HFFc6 (cell line): ENCODE measurements around the gene CMSS1. TPM values are rescaled to one million over a fixed set of nuclear protein-coding genes. Genes with fewer than 3 reads are reported as not detected.

Experiments
- DNase-seq: peaks from one replicate; pipeline ENCODE4 v3.0.0-alpha.2; 2018
- H3K27ac Mint-ChIP-seq: 2 replicates; pipeline ENCODE4 v1.8.0; 2020; ENCODE audit warnings: mild to moderate bottlenecking, mixed read lengths
- H3K27me3 Mint-ChIP-seq: 2 replicates; pipeline ENCODE4 v1.8.0; 2021; ENCODE audit warnings: mild to moderate bottlenecking, moderate library complexity, mixed read lengths; ENCODE audit not compliant: insufficient read depth
- H3K36me3 Mint-ChIP-seq: 2 replicates; pipeline ENCODE4 v1.8.0; 2021; ENCODE audit warnings: low read depth, mixed read lengths
- H3K4me1 Mint-ChIP-seq: 2 replicates; pipeline ENCODE4 v1.8.0; 2020; ENCODE audit warnings: low read depth, mixed read lengths
- H3K4me3 Mint-ChIP-seq: 2 replicates; pipeline ENCODE4 v1.8.0; 2020; ENCODE audit warnings: mild to moderate bottlenecking, moderate library complexity, mixed read lengths
- H3K9me3 Mint-ChIP-seq: 2 replicates; pipeline ENCODE4 v1.8.0; 2020; ENCODE audit warnings: mild to moderate bottlenecking, mixed read lengths
- CTCF ChIP-seq: fragments of 200-600 bp; sonication (generic); IDR thresholded peaks from 2 replicates; pipeline ENCODE4 v1.5.0; 2021; ENCODE audit warnings: antibody characterized with exemption, mild to moderate bottlenecking
- total RNA-seq, 6 experiments: library from RNA; stranded (reverse); fragmentation: NEBNext Ultra II Directional; extraction: Animal tissue kit (Norgen Biotek cat#: 25700); gene quantifications; 2 replicates in 1 of 6; 3 replicates in 5 of 6; pipeline ENCODE4 v1.2.3, GENCODE V29; 2021

The CMSS1 gene
- total RNA-seq, 6 experiments from 2014 or later, result 27.8 to 47.0 (median 38.1) TPM

- Mint-ChIP-seq H3K27ac (peak overlapping the region; percentile 84), H3K4me3 (peak overlapping the region; percentile 58), H3K36me3 (peaks cover 8% of the 10 kb centered on the region; the same call in 1 of the 2 replicates), H3K4me1 (peaks cover 41% of the 10 kb centered on the region), H3K27me3 (peaks cover 3% of the 10 kb centered on the region; the same call in 1 of the 2 replicates), H3K9me3 (no peaks in the 10 kb centered on the region)
- DNase-seq, result peak; percentile 80
- no peak for TF ChIP-seq CTCF
Observed at GRCh38 chr3:99925584-99926230, 108.0 kb downstream of the CMSS1 start.

- H3K27ac Mint-ChIP-seq, result no peak overlapping the region
- H3K36me3 Mint-ChIP-seq, result peaks cover 8% of the 10 kb centered on the region; the same call in 1 of the 2 replicates
- no peak for DNase-seq
- peaks cover 40% of the 10 kb centered on the region for H3K4me1 Mint-ChIP-seq
- no peak for TF ChIP-seq CTCF
- H3K27me3 Mint-ChIP-seq, result peaks cover 3% of the 10 kb centered on the region; the same call in 1 of the 2 replicates
- no peaks in the 10 kb centered on the region for H3K9me3 Mint-ChIP-seq
- no peak overlapping the region for H3K4me3 Mint-ChIP-seq
Observed at GRCh38 chr3:99927671-99928457, 110.2 kb downstream of the CMSS1 start.

GRCh38 chr3:99928771-99929744, 111.4 kb downstream of the CMSS1 start:
- Mint-ChIP-seq H3K4me3 (no peak overlapping the region), H3K4me1 (peaks cover 40% of the 10 kb centered on the region), H3K9me3 (no peaks in the 10 kb centered on the region), H3K36me3 (no peaks in the 10 kb centered on the region), H3K27ac (no peak overlapping the region), H3K27me3 (peaks cover 1% of the 10 kb centered on the region; the same call in 1 of the 2 replicates)
- TF ChIP-seq CTCF, result no peak; the same call in 1 of the 2 replicates
- no peak for DNase-seq

- H3K27me3 Mint-ChIP-seq, result peaks cover 1% of the 10 kb centered on the region; the same call in 1 of the 2 replicates
- H3K36me3 Mint-ChIP-seq, result no peaks in the 10 kb centered on the region
- no peaks in the 10 kb centered on the region for H3K9me3 Mint-ChIP-seq
- no peak overlapping the region for H3K4me3 Mint-ChIP-seq
- DNase-seq, result peak; percentile 36
- no peak for TF ChIP-seq CTCF
- no peak overlapping the region; the same call in 1 of the 2 replicates for H3K27ac Mint-ChIP-seq
- peaks cover 40% of the 10 kb centered on the region for H3K4me1 Mint-ChIP-seq
Observed at GRCh38 chr3:99929745-99930139, 112.1 kb downstream of the CMSS1 start.

- Mint-ChIP-seq H3K36me3 (no peaks in the 10 kb centered on the region), H3K4me1 (peaks cover 29% of the 10 kb centered on the region), H3K27ac (no peak overlapping the region), H3K27me3 (peaks cover 1% of the 10 kb centered on the region; the same call in 1 of the 2 replicates), H3K4me3 (no peak overlapping the region), H3K9me3 (no peaks in the 10 kb centered on the region)
- DNase-seq, result no peak
- TF ChIP-seq CTCF, result no peak
Observed at GRCh38 chr3:99931059-99931458, 113.4 kb downstream of the CMSS1 start.
